K562 (cell line): ENCODE data around the gene MPG. TPM values are rescaled to one million over a fixed set of nuclear protein-coding genes. Genes with fewer than 3 reads are reported as not detected.

ENCODE experiments used
- ATAC-seq: fragments of 200-7000 bp; cut with Tn5 transposase; 3 replicates; pipeline ENCODE4 v1.9.1; 2020; ENCODE audit warnings: moderate library complexity
- BruUV-seq: library from RNA; stranded (reverse); fragments of 400-500 nt; replicated peaks from 2 replicates; lab custom pipeline; 2021; lab: Mats Ljungman, UMichigan
- CTCF ChIA-PET: fragments of 300-600 bp; formaldehyde crosslinking; extraction: SDS; loops from one replicate; lab custom pipeline; 2021; ENCODE audit warnings: low intra/inter-chr PET ratio; lab: Yijun Ruan, JAX
- POLR2A ChIA-PET: fragments of 300-600, 350-650 bp; sonication (Branson Sonifier 250); formaldehyde crosslinking; extraction: SDS; loops from one replicate; lab custom pipeline; 2021; ENCODE audit warnings: antibody characterized with exemption, inconsistent platforms; lab: Yijun Ruan, JAX
- DNase-seq, 4 experiments: peaks; one replicate each; pipeline versions ENCODE4 v3.0.0 to v3.0.0-alpha.2; 2011 to 2018; ENCODE audit warnings: low spot score in 3 of 4, mixed read lengths in 3 of 4; ENCODE audit errors: extremely low read depth in 1 of 4
- FAIRE-seq: peaks from 2 replicates; lab custom pipeline; 2011; peaks lifted over from hg19 to GRCh38; lab: Jason Lieb, UNC
- H2AFZ ChIP-seq: 2 replicates; pipeline ENCODE4 v1.6.0; 2011; ENCODE audit warnings: low read depth, low read length, control low read depth, inconsistent platforms
- H3K27ac ChIP-seq: fragments of 200-600 bp; 3 replicates; pipeline ENCODE4 v1.8.0; 2011; ENCODE audit warnings: low read depth, mild to moderate bottlenecking, control low read depth, inconsistent platforms, low read length, moderate library complexity, mixed read lengths; ENCODE audit errors: extremely low read depth
- H3K27me3 ChIP-seq, 2 experiments: fragments of 300-600 bp in 1 of 2; 2 replicates in 1 of 2; 3 replicates in 1 of 2; pipeline versions ENCODE4 v1.6.0 to v1.8.0; 2011; ENCODE audit warnings: inconsistent platforms in 2 of 2, low read length in 2 of 2, mild to moderate bottlenecking in 1 of 2, mixed read lengths in 1 of 2, moderate library complexity in 1 of 2; ENCODE audit not compliant: control insufficient read depth in 2 of 2, insufficient read depth in 2 of 2
- H3K36me3 ChIP-seq: fragments of 300-600 bp; 3 replicates; pipeline ENCODE4 v1.8.0; 2011; ENCODE audit warnings: mild to moderate bottlenecking, low read length, inconsistent platforms; ENCODE audit not compliant: control insufficient read depth, insufficient read depth
- H3K4me1 ChIP-seq, 2 experiments: fragments of 200-600 bp in 1 of 2; replicated peaks in 1 of 2; 2 replicates in 1 of 2; 3 replicates in 1 of 2; pipeline versions ENCODE4 v1.5.1 to v1.8.0; 2011; ENCODE audit warnings: inconsistent platforms in 2 of 2, low read length in 2 of 2, mild to moderate bottlenecking in 1 of 2, mixed read lengths in 1 of 2, moderate library complexity in 1 of 2; ENCODE audit not compliant: control insufficient read depth in 2 of 2, insufficient read depth in 2 of 2
- H3K4me2 ChIP-seq: 2 replicates; pipeline ENCODE4 v1.6.1; 2011; ENCODE audit warnings: low read length, control low read depth, inconsistent platforms, mixed read lengths; ENCODE audit not compliant: insufficient read depth
- H3K4me3 ChIP-seq: fragments of 200-600 bp; sonication (generic), shearing (Covaris generic); 2 replicates; pipeline ENCODE4 v1.5.1; 2016; ENCODE audit warnings: control low read depth, inconsistent platforms
- H3K79me2 ChIP-seq: fragments of 200-600 bp; 3 replicates; pipeline ENCODE4 v1.8.0; 2011; ENCODE audit warnings: low read length, inconsistent platforms; ENCODE audit not compliant: control insufficient read depth, insufficient read depth
- H3K9ac ChIP-seq, 2 experiments: 2 replicates each; pipeline versions ENCODE4 v1.6.0 to v1.6.1; 2011; ENCODE audit warnings: low read depth in 2 of 2, low read length in 2 of 2, control low read depth in 1 of 2, inconsistent platforms in 1 of 2, mild to moderate bottlenecking in 1 of 2, mixed read lengths in 1 of 2; ENCODE audit not compliant: insufficient read depth in 1 of 2
- H3K9me1 ChIP-seq: one replicate; pipeline ENCODE4 v1.6.0; 2011; ENCODE audit warnings: inconsistent platforms, mild to moderate bottlenecking, low read length, moderate library complexity; ENCODE audit not compliant: control insufficient read depth, insufficient read depth
- H3K9me3 ChIP-seq: replicated peaks from 2 replicates; pipeline ENCODE4 v1.5.1; 2011; ENCODE audit warnings: low read depth, low read length, inconsistent platforms; ENCODE audit not compliant: control insufficient read depth, insufficient read depth
- H4K20me1 ChIP-seq: replicated peaks from 2 replicates; pipeline ENCODE4 v1.6.1; 2011; ENCODE audit warnings: low read length, inconsistent platforms, mixed read lengths; ENCODE audit not compliant: control insufficient read depth, insufficient read depth
- FUS ChIP-seq: fragments of 200-400 bp; formaldehyde crosslinking; optimal IDR thresholded peaks from 2 replicates; pipeline ENCODE3; 2017; ENCODE audit warnings: low read depth, low read length
- GATA2 ChIP-seq: sonication (generic); formaldehyde crosslinking; IDR thresholded peaks from 2 replicates; pipeline ENCODE4 v1.4.0; 2020; ENCODE audit warnings: mild to moderate bottlenecking, missing genetic modification reagents
- HNRNPK ChIP-seq: fragments of 200-400 bp; formaldehyde crosslinking; IDR thresholded peaks from one replicate; pipeline ENCODE4 v1.6.1; 2018; ENCODE audit warnings: mild to moderate bottlenecking, low read depth, low read length; ENCODE audit not compliant: poor library complexity, severe bottlenecking
- JUN ChIP-seq, 2 experiments: sonication (generic) in 1 of 2; formaldehyde crosslinking in 1 of 2; IDR thresholded peaks; 2 replicates each; pipeline versions ENCODE4 v1.6.1 to v1.8.0; 2012 to 2022; ENCODE audit warnings: borderline replicate concordance in 2 of 2, mild to moderate bottlenecking in 2 of 2, improper control_type of control experiment in 1 of 2, low read depth in 1 of 2, low read length in 1 of 2, missing genetic modification reagents in 1 of 2
- MEIS2 ChIP-seq: fragments of 450-650 bp; IDR thresholded peaks from 2 replicates; pipeline ENCODE4 v1.6.1; 2014; ENCODE audit warnings: mild to moderate bottlenecking; ENCODE audit not compliant: partially characterized antibody
- PHF20 ChIP-seq: fragments of 450-650 bp; IDR thresholded peaks from 2 replicates; pipeline ENCODE4 v1.6.1; 2018; ENCODE audit not compliant: partially characterized antibody
- POLR2G ChIP-seq: fragments of 200-400 bp; formaldehyde crosslinking; IDR thresholded peaks from 2 replicates; pipeline ENCODE4 v1.6.1; 2017; ENCODE audit warnings: low read depth, mild to moderate bottlenecking, antibody characterized with exemption, low read length, moderate library complexity
- RBFOX2 ChIP-seq: fragments of 200-400 bp; formaldehyde crosslinking; IDR thresholded peaks from 2 replicates; pipeline ENCODE4 v1.6.1; 2017; ENCODE audit warnings: low read depth, mild to moderate bottlenecking, low read length, moderate library complexity
- RBM22 ChIP-seq: fragments of 200-400 bp; formaldehyde crosslinking; IDR thresholded peaks from 2 replicates; pipeline ENCODE4 v1.6.1; 2018; ENCODE audit warnings: low read length, low read depth; ENCODE audit not compliant: poor library complexity, severe bottlenecking
- STAG1 ChIP-seq: sonication (generic); formaldehyde crosslinking; IDR thresholded peaks from 2 replicates; pipeline ENCODE4 v1.5.0; 2020; ENCODE audit warnings: missing genetic modification reagents, borderline replicate concordance
- TBL1XR1 ChIP-seq, 2 experiments: IDR thresholded peaks; 2 replicates each; pipeline ENCODE4 v1.6.1; 2012; ENCODE audit warnings: improper control_type of control experiment in 2 of 2, low read length in 2 of 2, mild to moderate bottlenecking in 1 of 2
- ZNF146 ChIP-seq: IDR thresholded peaks from one replicate; pipeline ENCODE4 v1.6.1; 2018; ENCODE audit warnings: missing compliant biosample characterization; ENCODE audit not compliant: unreplicated experiment
- WGBS: fragments of 100-300 bp; shearing (Covaris generic); methylation state at CpG from one replicate; pipeline ENCODE4 v1.1.6; 2016; ENCODE audit warnings: low coverage, mixed read lengths; ENCODE audit not compliant: insufficient coverage; ENCODE audit errors: missing lambda C conversion rate; 5-methylcytosine and 5-hydroxymethylcytosine counted together
- in situ Hi-C: fragments of 300-500 bp; cut with MboI; formaldehyde crosslinking; loops from 4 replicates; pipeline ENCODE4 v1.15.0; 2018; ENCODE audit warnings: inconsistent platforms, mixed read lengths
- intact Hi-C: fragments of 100-400 bp; cut with micrococcal nuclease; formaldehyde crosslinking; loops from 2 replicates; pipeline ENCODE4 v1.14.2; 2022
- polyA plus RNA-seq, 8 experiments: library from polyadenylated mRNA; depleted of rRNA in 4 of 8; stranded (reverse) in 5 of 8; unstranded in 3 of 8; fragments of >200 nt; fragmentation: Nextera tagmentation in 2 of 8; fragmentation: Illumina TruSeq in 1 of 8; extraction: Ambion mirVana in 2 of 8; extraction: Trizol in 1 of 8; gene quantifications; 2 replicates each; pipeline versions ENCODE4 v1.2.1 to v1.2.3, GENCODE V29; 2011 to 2014; ENCODE audit warnings: inconsistent platforms in 1 of 8, missing spikeins in 1 of 8
- total RNA-seq, 7 experiments: library from RNA; depleted of rRNA in 6 of 7; stranded (reverse); fragments of >200 nt in 6 of 7; fragmentation: Illumina TruSeq in 2 of 7; extraction: Trizol in 2 of 7; gene quantifications; 2 replicates each; pipeline versions ENCODE4 v1.2.1 to v1.2.3, GENCODE V29; 2011 to 2021; ENCODE audit warnings: low replicate concordance in 1 of 7

Gene MPG
- total and polyA plus RNA-seq, 9 of the 15 experiments (the other 6 are each of a cell fraction or from before 2014, with no cell fraction given): 0.42 to 226 (median 36.2) TPM

DNA sequence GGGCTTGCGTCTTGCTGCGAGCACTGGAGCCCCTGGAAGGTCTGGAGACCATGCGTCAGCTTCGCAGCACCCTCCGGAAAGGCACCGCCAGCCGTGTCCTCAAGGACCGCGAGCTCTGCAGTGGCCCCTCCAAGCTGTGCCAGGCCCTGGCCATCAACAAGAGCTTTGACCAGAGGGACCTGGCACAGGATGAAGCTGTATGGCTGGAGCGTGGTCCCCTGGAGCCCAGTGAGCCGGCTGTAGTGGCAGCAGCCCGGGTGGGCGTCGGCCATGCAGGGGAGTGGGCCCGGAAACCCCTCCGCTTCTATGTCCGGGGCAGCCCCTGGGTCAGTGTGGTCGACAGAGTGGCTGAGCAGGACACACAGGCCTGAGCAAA is 7.4 kb downstream of the MPG start:
- BruUV-seq: no TSS peak
- Histone ChIP-seq H4K20me1 (peaks cover 12% of the 10 kb centered on the region; the same call in 1 of the 2 replicates), H2AFZ (no peak overlapping the region), H3K27ac (no peak overlapping the region), H3K36me3 (peaks cover 82% of the 10 kb centered on the region; the same call in 2 of the 3 replicates), H3K79me2 (no peaks in the 10 kb centered on the region), H3K27me3 (no peaks in the 10 kb centered on the region), H3K4me1 (peaks cover 2 to 54% of the 10 kb centered on the region in 2 experiments; a peak in 4 of 5 replicates), H3K9me3 (no peaks in the 10 kb centered on the region), H3K4me2 (no peak overlapping the region), H3K9ac (peak overlapping the region in 1 of 2 experiments; percentile 65; a peak in 1 of 4 replicates), H3K9me1 (peaks cover 3% of the 10 kb centered on the region), H3K4me3 (no peak overlapping the region)
- in situ Hi-C loops (no loop called here), intact Hi-C loops (no loop called here)
- CTCF ChIA-PET: no interaction called here
- FAIRE-seq (no peak), ATAC-seq (no peak), DNase-seq (no peak)
- POLR2A ChIA-PET: interaction anchor here (0.6 to 2.8 kb wide), 6 partner anchors 8 to 1994 kb away, joined by 3 to 16 read pairs (median 3); partner anchors contain the start of gene RHBDF1
- peak; percentile 65 for TF ChIP-seq POLR2G
- TF ChIP-seq RBM22: peak; percentile 86
- no peak for TF ChIP-seq GATA2
- TF ChIP-seq ZNF146 (CRISPR knock-in tag): no peak
- peak; percentile 27; the same call in 1 of the 2 replicates for TF ChIP-seq RBFOX2
- 90% methylated on average over 17 of the region's 18 CpGs for WGBS

- no peak overlapping the region for H3K4me2 ChIP-seq
- H4K20me1 ChIP-seq: peaks cover 12% of the 10 kb centered on the region; the same call in 1 of the 2 replicates
- TSS peak; percentile 69 for BruUV-seq
- ChIA-PET CTCF (no interaction called here), POLR2A (interaction anchor here (0.6 to 2.8 kb wide), 5 partner anchors 9 to 1993 kb away, joined by 3 to 16 read pairs (median 3); partner anchors contain the start of gene RHBDF1)
- no peak overlapping the region for H2AFZ ChIP-seq
- H3K27me3 ChIP-seq: no peaks in the 10 kb centered on the region
- H3K4me3 ChIP-seq: no peak overlapping the region
- in situ Hi-C loops (no loop called here), intact Hi-C loops (no loop called here)
- DNase-seq: no peak
- peak overlapping the region in 1 of 2 experiments; percentile 50; a peak in 2 of 4 replicates for H3K9ac ChIP-seq
- FAIRE-seq: no peak
- no peaks in the 10 kb centered on the region for H3K79me2 ChIP-seq
- H3K9me3 ChIP-seq: no peaks in the 10 kb centered on the region
- WGBS: 92% methylated on average over 6 of the region's 9 CpGs
- ATAC-seq: no peak
- H3K9me1 ChIP-seq: peaks cover 3% of the 10 kb centered on the region
- H3K27ac ChIP-seq: no peak overlapping the region
- peaks cover 3 to 56% of the 10 kb centered on the region in 2 experiments; a peak in 4 of 5 replicates for H3K4me1 ChIP-seq
- H3K36me3 ChIP-seq: peaks cover 82% of the 10 kb centered on the region; the same call in 2 of the 3 replicates
- TF ChIP-seq FUS (no peak), PHF20 (no peak), MEIS2 (no peak), HNRNPK (no peak), STAG1 (CRISPR knock-in tag) (no peak), JUN (IDR thresholded peaks at IDR 0.05; ENCODE audit: borderline replicate concordance, low read depth, low read length) (no peak), JUN (CRISPR knock-in tag; IDR thresholded peaks at IDR 0.05; ENCODE audit: borderline replicate concordance) (no peak), TBL1XR1 (IDR thresholded peaks at IDR 0.05; ENCODE audit: low read length in 2 of 2) (no peak)
Measured at GRCh38 chr16:85865-86264, 7.8 kb downstream of the MPG start.
